DOHH2 (cell line): Measurements from ENCODE around the gene SNRNP48.

Experiments
- EZH2phosphoT487 ChIP-seq: fragments of 200-600 bp; sonication (generic); IDR thresholded peaks from 2 replicates; pipeline ENCODE4 v1.6.1; 2017; ENCODE audit warnings: borderline replicate concordance, mild to moderate bottlenecking, antibody characterized with exemption, low read length, moderate library complexity, mixed read lengths
- TF ChIP-seq, protein P1 (sequence below): fragments of 200-600 bp; sonication (generic); IDR thresholded peaks from one replicate; pipeline ENCODE4 v1.5.1; 2014; ENCODE audit warnings: antibody characterized with exemption, mild to moderate bottlenecking, low read depth, low read length; ENCODE audit not compliant: poor library complexity, severe bottlenecking

DNA sequence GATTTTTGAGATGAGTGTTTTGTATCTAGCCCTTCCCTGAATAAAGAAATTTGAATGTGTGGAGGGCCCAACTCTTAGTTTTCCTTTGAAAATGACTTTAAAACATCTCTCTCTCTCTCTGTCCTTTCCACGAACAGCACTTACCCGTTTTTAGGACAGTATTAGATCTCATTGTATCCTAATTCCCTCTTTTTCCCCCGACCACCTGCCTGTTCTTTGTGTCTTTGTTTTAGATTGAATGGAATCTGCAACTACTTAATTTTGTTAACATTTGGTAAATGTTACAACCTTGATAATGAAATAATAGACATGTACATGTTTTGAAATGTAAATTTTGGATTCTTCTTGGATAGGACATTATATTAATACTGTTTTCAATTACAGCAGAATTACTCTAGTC is 45.4 kb upstream of the SNRNP48 start:
- TF ChIP-seq, protein P1, sequence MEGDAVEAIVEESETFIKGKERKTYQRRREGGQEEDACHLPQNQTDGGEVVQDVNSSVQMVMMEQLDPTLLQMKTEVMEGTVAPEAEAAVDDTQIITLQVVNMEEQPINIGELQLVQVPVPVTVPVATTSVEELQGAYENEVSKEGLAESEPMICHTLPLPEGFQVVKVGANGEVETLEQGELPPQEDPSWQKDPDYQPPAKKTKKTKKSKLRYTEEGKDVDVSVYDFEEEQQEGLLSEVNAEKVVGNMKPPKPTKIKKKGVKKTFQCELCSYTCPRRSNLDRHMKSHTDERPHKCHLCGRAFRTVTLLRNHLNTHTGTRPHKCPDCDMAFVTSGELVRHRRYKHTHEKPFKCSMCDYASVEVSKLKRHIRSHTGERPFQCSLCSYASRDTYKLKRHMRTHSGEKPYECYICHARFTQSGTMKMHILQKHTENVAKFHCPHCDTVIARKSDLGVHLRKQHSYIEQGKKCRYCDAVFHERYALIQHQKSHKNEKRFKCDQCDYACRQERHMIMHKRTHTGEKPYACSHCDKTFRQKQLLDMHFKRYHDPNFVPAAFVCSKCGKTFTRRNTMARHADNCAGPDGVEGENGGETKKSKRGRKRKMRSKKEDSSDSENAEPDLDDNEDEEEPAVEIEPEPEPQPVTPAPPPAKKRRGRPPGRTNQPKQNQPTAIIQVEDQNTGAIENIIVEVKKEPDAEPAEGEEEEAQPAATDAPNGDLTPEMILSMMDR: no peak
- TF ChIP-seq EZH2phosphoT487: no peak
